Neural cell (in vitro differentiated cells): ENCODE results near the gene HNRNPR.

Source experiments
- CTCF ChIP-seq: fragments of 450-650 bp; IDR thresholded peaks from 2 replicates; pipeline ENCODE4 v1.5.1; 2014; ENCODE audit warnings: antibody characterized with exemption, mild to moderate bottlenecking, moderate library complexity; ENCODE audit not compliant: poor library complexity, severe bottlenecking
- POLR2AphosphoS5 ChIP-seq: IDR thresholded peaks from 2 replicates; pipeline ENCODE4 v1.6.1; 2012

- TF ChIP-seq CTCF: no peak
- TF ChIP-seq POLR2AphosphoS5: no peak
Observed at GRCh38 chr1:23385119-23385621, 41.1 kb upstream of the HNRNPR start.
